RKO (cell line): ENCODE results near the gene ZNF557.

Source experiments
- DNase-seq: peaks from one replicate; pipeline ENCODE4 v3.0.0-alpha.2; 2016; ENCODE audit warnings: low spot score

Gene ZNF557

DNA sequence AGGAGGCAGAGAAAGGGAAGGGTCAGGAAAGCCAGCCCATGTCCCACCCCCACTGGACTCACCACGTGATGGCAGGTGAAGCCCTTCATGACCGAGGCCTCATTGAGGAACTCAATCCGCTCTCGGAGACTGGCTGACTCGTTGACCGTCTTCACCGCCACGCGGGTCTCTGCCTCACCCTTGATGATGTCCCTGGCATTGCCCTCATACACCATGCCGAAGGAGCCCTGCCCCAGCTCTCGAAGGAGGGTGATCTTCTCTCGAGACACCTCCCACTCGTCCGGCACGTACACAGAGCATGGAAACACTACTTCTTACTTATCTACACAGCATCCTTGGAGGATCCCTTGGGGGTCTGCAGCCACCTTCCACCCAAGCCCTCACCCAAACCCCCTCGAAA lies 55.7 kb downstream of the ZNF557 start:
- DNase-seq: no peak

DNA sequence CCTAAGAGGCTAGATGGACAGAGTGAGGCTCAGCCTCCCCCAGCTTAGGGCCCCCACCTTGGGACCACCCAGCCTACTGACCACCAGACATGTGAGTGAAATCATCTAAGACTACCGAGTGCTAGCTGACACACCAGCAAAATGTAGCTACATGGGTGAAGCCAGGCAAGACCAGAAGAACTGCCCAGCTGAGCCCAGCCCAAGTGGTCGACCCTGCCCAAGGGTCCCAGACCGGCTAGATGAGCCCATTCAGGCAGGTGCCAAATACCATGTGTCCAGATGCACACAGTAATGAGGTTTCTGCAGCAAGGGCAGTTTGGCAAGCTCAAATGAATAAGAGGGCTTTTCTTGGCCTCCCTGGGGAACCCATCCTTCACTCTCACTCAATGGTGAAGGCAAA lies 56.6 kb downstream of the ZNF557 start:
- DNase-seq: no peak

DNA sequence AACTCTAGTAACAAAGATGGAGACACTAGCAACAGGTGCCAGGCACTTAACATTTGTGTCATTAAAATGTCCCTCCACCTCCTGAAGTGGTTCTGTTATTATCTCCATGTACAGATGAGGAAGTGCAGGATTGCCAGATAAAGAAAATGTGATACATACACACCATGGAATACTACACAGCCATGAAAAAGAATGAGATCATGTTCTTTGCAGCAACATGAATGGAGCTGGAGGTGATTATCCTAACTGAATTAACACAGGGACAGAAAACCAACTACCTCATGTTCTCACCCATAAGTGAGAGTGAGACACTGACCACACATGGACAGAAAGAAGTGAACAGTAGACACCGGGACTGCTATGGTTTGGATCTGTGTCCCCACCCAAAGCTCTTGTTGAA lies 60.5 kb downstream of the ZNF557 start:
- DNase-seq: no peak

DNA sequence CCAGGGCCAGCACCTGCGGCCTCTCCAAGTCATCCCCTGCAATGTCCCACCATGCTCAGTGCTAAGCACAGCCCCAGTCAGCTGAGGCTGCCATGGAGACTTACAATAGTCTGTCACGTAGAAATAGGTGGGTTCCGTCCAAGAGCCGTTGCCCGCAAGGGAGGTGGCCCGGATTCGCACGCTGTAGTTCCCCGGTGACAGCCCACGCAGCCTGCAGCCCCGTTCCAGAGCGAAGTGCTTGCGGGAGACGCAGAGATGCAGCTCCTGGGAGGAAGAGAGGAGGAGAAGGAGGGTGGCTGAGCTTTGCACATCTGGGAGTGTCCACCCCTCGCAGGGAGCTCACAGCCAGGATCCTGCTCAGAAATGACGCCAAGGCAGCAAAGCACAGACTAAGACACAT lies 62.6 kb downstream of the ZNF557 start:
- no peak for DNase-seq

DNA sequence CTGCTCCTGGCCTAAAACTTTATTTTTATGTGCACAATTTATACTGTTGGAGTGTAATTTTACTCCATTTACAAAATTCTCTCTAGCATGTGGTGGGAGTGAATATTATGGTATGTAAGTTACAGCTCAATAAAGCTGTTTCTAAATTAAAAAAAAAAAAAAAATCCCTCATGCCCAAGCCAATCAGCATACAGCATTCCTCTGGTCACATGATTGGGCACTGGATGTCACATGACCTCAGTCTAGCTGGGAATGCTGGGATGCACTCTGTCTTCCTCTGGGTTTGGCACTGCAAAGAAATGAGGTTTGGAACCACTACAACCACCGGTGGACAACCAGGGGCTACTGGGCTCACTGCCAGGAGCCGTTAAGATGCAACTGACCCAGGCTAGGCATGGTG lies 67.6 kb downstream of the ZNF557 start:
- DNase-seq: no peak
